Thyroid gland (tissue), 4 donors: ENCODE data around the gene INTS7.

Source experiments
- POLR2A ChIP-seq, 2 donors: fragments of 450-650 bp; IDR thresholded peaks; one replicate each; pipeline ENCODE4 v1.6.1; 2017; ENCODE audit warnings: antibody characterized with exemption in 2 of 2, mild to moderate bottlenecking in 2 of 2, moderate library complexity in 1 of 2
- TF ChIP-seq, protein P1 (sequence below), 6 experiments: fragments of 200-600 bp in 3 of 6; fragments of 450-650 bp in 3 of 6; sonication (generic) in 3 of 6; IDR thresholded peaks; one replicate each; pipeline ENCODE4 v1.5.1; 2016 to 2019; ENCODE audit warnings: antibody characterized with exemption in 6 of 6, mild to moderate bottlenecking in 2 of 6, inconsistent platforms in 1 of 6, moderate library complexity in 1 of 6

DNA sequence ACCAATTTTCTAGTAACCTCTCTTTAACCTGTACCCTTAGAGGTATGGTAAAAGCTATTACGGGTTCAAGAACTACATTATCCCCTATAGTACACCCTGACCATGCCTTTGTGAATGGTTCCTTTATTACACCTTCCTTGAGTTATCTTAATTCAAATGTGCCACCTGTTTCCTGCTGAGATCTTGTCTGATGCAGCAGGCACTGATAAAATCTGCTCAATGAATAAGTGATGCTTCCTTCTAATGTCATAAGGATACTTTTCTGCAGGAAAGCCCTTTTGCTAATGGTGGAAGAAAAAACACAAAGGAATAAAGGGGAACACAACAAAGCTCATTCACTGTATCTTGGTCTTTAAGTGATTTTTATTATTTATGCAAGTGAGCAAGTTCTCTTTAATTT lies 25.8 kb downstream of the INTS7 start:
- TF ChIP-seq, protein P1, sequence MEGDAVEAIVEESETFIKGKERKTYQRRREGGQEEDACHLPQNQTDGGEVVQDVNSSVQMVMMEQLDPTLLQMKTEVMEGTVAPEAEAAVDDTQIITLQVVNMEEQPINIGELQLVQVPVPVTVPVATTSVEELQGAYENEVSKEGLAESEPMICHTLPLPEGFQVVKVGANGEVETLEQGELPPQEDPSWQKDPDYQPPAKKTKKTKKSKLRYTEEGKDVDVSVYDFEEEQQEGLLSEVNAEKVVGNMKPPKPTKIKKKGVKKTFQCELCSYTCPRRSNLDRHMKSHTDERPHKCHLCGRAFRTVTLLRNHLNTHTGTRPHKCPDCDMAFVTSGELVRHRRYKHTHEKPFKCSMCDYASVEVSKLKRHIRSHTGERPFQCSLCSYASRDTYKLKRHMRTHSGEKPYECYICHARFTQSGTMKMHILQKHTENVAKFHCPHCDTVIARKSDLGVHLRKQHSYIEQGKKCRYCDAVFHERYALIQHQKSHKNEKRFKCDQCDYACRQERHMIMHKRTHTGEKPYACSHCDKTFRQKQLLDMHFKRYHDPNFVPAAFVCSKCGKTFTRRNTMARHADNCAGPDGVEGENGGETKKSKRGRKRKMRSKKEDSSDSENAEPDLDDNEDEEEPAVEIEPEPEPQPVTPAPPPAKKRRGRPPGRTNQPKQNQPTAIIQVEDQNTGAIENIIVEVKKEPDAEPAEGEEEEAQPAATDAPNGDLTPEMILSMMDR (IDR thresholded peaks at IDR 0.05) = no peak
- TF ChIP-seq POLR2A (IDR thresholded peaks at IDR 0.05) = no peak
